Epithelial cell of proximal tubule (primary cell): ENCODE measurements around the gene DPYSL4. TPM values are rescaled to one million over a fixed set of nuclear protein-coding genes. Genes with fewer than 3 reads are reported as not detected.

Source experiments
- DNase-seq: peaks from one replicate; pipeline ENCODE4 v3.0.0-alpha.2; 2011; ENCODE audit warnings: low read depth
- H3K4me3 ChIP-seq: 2 replicates; pipeline ENCODE4 v1.5.1; 2011; ENCODE audit warnings: low read depth, mild to moderate bottlenecking, low read length
- CTCF ChIP-seq: conservative IDR thresholded peaks from 2 replicates; pipeline ENCODE4 v1.5.1; 2012; ENCODE audit warnings: low read depth, mild to moderate bottlenecking, low read length
- total RNA-seq: library from RNA; depleted of rRNA; stranded (reverse); fragments of >200 nt; gene quantifications from 2 replicates; pipeline ENCODE4 v1.2.3, GENCODE V29; 2015

The DPYSL4 gene
- total RNA-seq, 1 donor from 2014 or later, result 3.3 TPM

GRCh38 chr10:132176623-132177500, 9.9 kb upstream of the DPYSL4 start:
- no peak overlapping the region for H3K4me3 ChIP-seq
- TF ChIP-seq CTCF, result no peak
- no peak for DNase-seq

- DNase-seq, result no peak
- no peak overlapping the region for H3K4me3 ChIP-seq
- TF ChIP-seq CTCF, result no peak
These were observed 8.7 kb upstream of the DPYSL4 start for GRCh38 chr10:132178046-132178445.

- H3K4me3 ChIP-seq, result no peak overlapping the region
- no peak for DNase-seq
- no peak for TF ChIP-seq CTCF
These were observed 7.8 kb upstream of the DPYSL4 start for GRCh38 chr10:132178672-132179545.

GRCh38 chr10:132179551-132180392, 7.0 kb upstream of the DPYSL4 start:
- H3K4me3 ChIP-seq, result no peak overlapping the region
- no peak for TF ChIP-seq CTCF
- no peak for DNase-seq

GRCh38 chr10:132180736-132181135, 6.0 kb upstream of the DPYSL4 start:
- no peak for TF ChIP-seq CTCF
- no peak overlapping the region for H3K4me3 ChIP-seq
- DNase-seq, result no peak

GRCh38 chr10:132181691-132182425, 4.9 kb upstream of the DPYSL4 start:
- H3K4me3 ChIP-seq, result no peak overlapping the region
- no peak for TF ChIP-seq CTCF
- DNase-seq, result no peak
